ENCODE results near the gene OPN4. TPM values are rescaled to one million over a fixed set of nuclear protein-coding genes. Genes with fewer than 3 reads are reported as not detected.

Gene OPN4
- total and polyA plus RNA-seq, 2 of the 8 experiments (the other 6 are each of a cell fraction or from before 2014, with no cell fraction given) = not detected

DNA sequence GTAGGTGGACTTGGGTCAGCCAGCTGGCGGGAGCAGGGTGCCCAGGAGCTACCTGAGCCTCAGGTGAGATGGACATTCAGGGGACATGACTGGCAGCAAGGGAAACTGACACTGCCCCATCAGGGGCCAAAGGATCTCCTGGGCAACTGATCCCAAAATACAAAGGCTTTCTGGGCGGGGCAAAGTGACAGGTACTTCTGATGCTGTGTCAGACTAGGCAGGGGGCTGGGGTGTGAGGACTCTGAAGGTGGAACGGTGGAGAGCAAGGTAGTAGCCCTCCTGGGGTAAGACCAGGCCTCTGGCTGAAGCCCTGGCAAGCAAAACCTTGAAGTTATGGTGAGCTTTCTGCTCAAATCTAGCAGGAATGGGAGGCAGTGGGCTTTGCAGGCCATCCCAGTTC lies 4.4 kb downstream of the OPN4 start:
- Histone ChIP-seq H3K4me2 (ENCODE audit: insufficient read depth in 1 of 2, low read depth in 2 of 2, low read length in 2 of 2) (no peak overlapping the region), H3K14ac (ENCODE audit: insufficient read length) (no peak overlapping the region), H3K23ac (ENCODE audit: insufficient read length) (no peak overlapping the region), H4K5ac (ENCODE audit: insufficient read length, low read depth, low read length) (no peak overlapping the region), H2AFZ (ENCODE audit: low read length) (no peak overlapping the region), H2BK12ac (ENCODE audit: low read depth, low read length) (no peak overlapping the region), H3K4me3 (ENCODE audit: extremely low read depth in 1 of 4, insufficient read depth in 2 of 4, low read depth in 3 of 4, low read length in 4 of 4) (no peak overlapping the region), H3K27ac (ENCODE audit: low read depth, low read length) (no peak overlapping the region), H2BK5ac (ENCODE audit: low read depth, low read length) (no peak overlapping the region), H2BK20ac (ENCODE audit: low read length) (no peak overlapping the region), H3K23me2 (ENCODE audit: low read depth, low read length) (peaks cover 5% of the 10 kb centered on the region; the same call in 1 of the 2 replicates), H4K8ac (ENCODE audit: extremely low read depth, insufficient read depth, low read length) (no peak overlapping the region), H3K4me1 (replicated peaks in 1 of 4; ENCODE audit: control insufficient read depth in 3 of 4, insufficient read depth in 4 of 4, low read length in 3 of 4) (peaks cover 0 to 2% (median 0%) of the 10 kb centered on the region in 4 experiments; a peak in 2 of 7 replicates), H2BK15ac (ENCODE audit: low read length) (no peak overlapping the region), H3K27me3 (replicated peaks in 1 of 4; ENCODE audit: control insufficient read depth in 3 of 4, extremely low read depth in 1 of 4, insufficient read depth in 3 of 4, low read length in 3 of 4) (no peaks in the 10 kb centered on the region), H3K56ac (replicated peaks; ENCODE audit: insufficient read length, low read depth, low read length) (no peak overlapping the region), H2AK5ac (ENCODE audit: low read depth, low read length) (no peak overlapping the region), H3K18ac (ENCODE audit: extremely low read depth, low read length) (no peak overlapping the region), H4K91ac (replicated peaks; ENCODE audit: insufficient read length, low read length) (no peak overlapping the region), H3K36me3 (ENCODE audit: control insufficient read depth in 2 of 4, insufficient read depth in 4 of 4, low read length in 3 of 4) (no peaks in the 10 kb centered on the region), H3K79me1 (ENCODE audit: low read depth, low read length) (no peaks in the 10 kb centered on the region), H3K4ac (replicated peaks; ENCODE audit: insufficient read length, low read depth, low read length) (no peak overlapping the region), H2BK120ac (replicated peaks; ENCODE audit: low read depth, low read length) (no peak overlapping the region), H3K9ac (replicated peaks in 1 of 4; ENCODE audit: extremely low read depth in 1 of 4, low read depth in 3 of 4, low read length in 3 of 4) (no peak overlapping the region), H3K9me3 (ENCODE audit: insufficient read depth in 2 of 2, low read depth in 1 of 2, low read length in 1 of 2) (no peaks in the 10 kb centered on the region), H4K20me1 (replicated peaks in 1 of 2; ENCODE audit: control insufficient read depth in 1 of 2, insufficient read depth in 2 of 2, low read length in 2 of 2) (peaks cover 0 to 5% of the 10 kb centered on the region in 2 experiments), H3K79me2 (ENCODE audit: control insufficient read depth in 1 of 2, insufficient read depth in 2 of 2, low read length in 2 of 2) (no peaks in the 10 kb centered on the region)
- DNase-seq (ENCODE audit: low read depth in 1 of 2, low spot score in 2 of 2) (no peak), FAIRE-seq (no peak)
- CTCF ChIA-PET (ENCODE audit: partially characterized antibody) = interaction anchor here (0.9 to 13.4 kb wide), 6 partner anchors 9 to 280 kb away, joined by 3 to 105 read pairs (median 12); partner anchors contain the start of gene LDB3
- TF ChIP-seq SAP30 (IDR thresholded peaks at IDR 0.05; ENCODE audit: insufficient read depth, insufficient replicate concordance, low read length) (no peak), EGR1 (IDR thresholded peaks at IDR 0.05; ENCODE audit: borderline replicate concordance, low read depth, low read length) (no peak), NANOG (IDR thresholded peaks at IDR 0.05; ENCODE audit: insufficient read depth, low read depth, low read length, poor library complexity, severe bottlenecking) (no peak), GABPA (IDR thresholded peaks at IDR 0.05; ENCODE audit: borderline replicate concordance, insufficient read depth, low read length) (no peak), RNF2 (IDR thresholded peaks at IDR 0.05; ENCODE audit: borderline replicate concordance, low read depth, low read length, missing control alignments, poor library complexity, severe bottlenecking) (no peak), CBX8 (IDR thresholded peaks at IDR 0.05; ENCODE audit: borderline replicate concordance, low read depth, low read length) (no peak), JUN (IDR thresholded peaks at IDR 0.05; ENCODE audit: low read depth, low read length) (no peak), TEAD4 (IDR thresholded peaks at IDR 0.05; ENCODE audit: low read depth, low read length) (no peak)
- TF ChIP-seq, protein P1, sequence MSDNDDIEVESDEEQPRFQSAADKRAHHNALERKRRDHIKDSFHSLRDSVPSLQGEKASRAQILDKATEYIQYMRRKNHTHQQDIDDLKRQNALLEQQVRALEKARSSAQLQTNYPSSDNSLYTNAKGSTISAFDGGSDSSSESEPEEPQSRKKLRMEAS (IDR thresholded peaks at IDR 0.05) = no peak
- POLR2A ChIA-PET (ENCODE audit: partially characterized antibody) = no interaction called here
- WGBS, 2 experiments (ENCODE audit: extremely low coverage in 1 of 2, insufficient coverage in 1 of 2, insufficient read length in 1 of 2, insufficient replicate concordance in 2 of 2, low coverage in 1 of 2, low lambda C conversion rate in 2 of 2, missing lambda C conversion rate in 1 of 2) = 44% methylated on average over 3 of the region's 3 CpGs; no CpG with 5 or more reads in 1 of the 2 experiments

All from H1 (cell line).